ENCODE data around the gene CENPS. TPM values are rescaled to one million over a fixed set of nuclear protein-coding genes. Genes with fewer than 3 reads are reported as not detected.
"Not testable (repeated sequence)": the region's sequence is repeated elsewhere in the genome, so short reads cannot be mapped to it uniquely, and the experiment has no call there.

The CENPS gene
- total RNA-seq, 6 donors from 2014 or later, result 1.4 to 23.0 (median 14.3) TPM

DNA sequence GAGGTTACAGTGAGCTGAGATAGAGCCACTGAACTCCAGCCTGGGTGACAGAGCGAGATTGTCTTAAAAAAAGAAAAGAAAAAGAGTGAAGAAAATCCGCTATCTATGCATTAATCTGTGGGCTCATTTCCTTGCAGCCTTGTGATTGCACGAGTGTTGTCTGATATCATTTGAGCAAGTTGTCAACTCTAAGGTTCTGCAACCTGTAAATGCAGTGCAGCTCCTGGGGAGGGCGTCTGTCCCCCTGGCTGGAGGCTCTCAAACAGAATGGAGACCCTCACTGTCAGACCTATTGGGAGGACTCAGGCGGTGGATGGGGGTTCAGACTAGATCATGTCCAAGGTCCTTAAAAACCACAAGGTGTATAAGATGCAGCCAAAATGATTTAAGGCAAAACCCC lies 25.8 kb downstream of the CENPS start:
- Histone ChIP-seq H3K4me1 (peaks cover 0 to 21% (median 8%) of the 10 kb centered on the region in 4 donors), H3K36me3 (peaks cover under 1 to 4% (median 2%) of the 10 kb centered on the region in 4 donors), H3K9me3 (no peaks in the 10 kb centered on the region), H3K4me3 (no peak overlapping the region), H3K27ac (no peak overlapping the region), H3K27me3 (no peaks in the 10 kb centered on the region)
- DNase-seq (no peak), ATAC-seq (ENCODE audit: low FRiP score in 2 of 2) (no peak)
- no peak for TF ChIP-seq POLR2A (IDR thresholded peaks at IDR 0.05)
- no peak for TF ChIP-seq POLR2AphosphoS5 (IDR thresholded peaks at IDR 0.05)
- TF ChIP-seq EP300 (IDR thresholded peaks at IDR 0.05), result no peak
- TF ChIP-seq, protein P1, sequence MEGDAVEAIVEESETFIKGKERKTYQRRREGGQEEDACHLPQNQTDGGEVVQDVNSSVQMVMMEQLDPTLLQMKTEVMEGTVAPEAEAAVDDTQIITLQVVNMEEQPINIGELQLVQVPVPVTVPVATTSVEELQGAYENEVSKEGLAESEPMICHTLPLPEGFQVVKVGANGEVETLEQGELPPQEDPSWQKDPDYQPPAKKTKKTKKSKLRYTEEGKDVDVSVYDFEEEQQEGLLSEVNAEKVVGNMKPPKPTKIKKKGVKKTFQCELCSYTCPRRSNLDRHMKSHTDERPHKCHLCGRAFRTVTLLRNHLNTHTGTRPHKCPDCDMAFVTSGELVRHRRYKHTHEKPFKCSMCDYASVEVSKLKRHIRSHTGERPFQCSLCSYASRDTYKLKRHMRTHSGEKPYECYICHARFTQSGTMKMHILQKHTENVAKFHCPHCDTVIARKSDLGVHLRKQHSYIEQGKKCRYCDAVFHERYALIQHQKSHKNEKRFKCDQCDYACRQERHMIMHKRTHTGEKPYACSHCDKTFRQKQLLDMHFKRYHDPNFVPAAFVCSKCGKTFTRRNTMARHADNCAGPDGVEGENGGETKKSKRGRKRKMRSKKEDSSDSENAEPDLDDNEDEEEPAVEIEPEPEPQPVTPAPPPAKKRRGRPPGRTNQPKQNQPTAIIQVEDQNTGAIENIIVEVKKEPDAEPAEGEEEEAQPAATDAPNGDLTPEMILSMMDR (IDR thresholded peaks at IDR 0.05), result no peak
- WGBS, 2 donors, result 85 to 89% methylated on average over 5 of the region's 5 CpGs

DNA sequence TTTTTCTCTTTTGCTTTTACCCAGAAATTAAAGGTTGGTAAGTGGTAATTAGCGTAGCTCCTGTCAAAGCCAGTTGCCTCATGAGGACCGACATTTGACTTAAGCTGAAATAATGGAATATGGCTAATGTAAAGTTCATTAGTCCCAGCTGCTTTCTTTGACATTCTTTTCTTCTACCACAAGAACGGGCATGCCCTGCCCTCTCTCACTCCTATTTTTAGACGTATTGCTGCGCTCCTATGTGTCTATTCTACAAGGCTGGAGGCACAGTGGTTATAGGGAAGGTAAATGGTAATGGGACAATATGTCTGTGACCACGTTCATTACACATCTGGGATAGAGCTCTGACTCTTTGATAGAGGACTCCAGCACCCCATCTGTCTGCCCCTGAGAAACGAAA lies 26.4 kb downstream of the CENPS start:
- H3K4me1 ChIP-seq, result peaks cover 0 to 18% (median 7%) of the 10 kb centered on the region in 4 donors

DNA sequence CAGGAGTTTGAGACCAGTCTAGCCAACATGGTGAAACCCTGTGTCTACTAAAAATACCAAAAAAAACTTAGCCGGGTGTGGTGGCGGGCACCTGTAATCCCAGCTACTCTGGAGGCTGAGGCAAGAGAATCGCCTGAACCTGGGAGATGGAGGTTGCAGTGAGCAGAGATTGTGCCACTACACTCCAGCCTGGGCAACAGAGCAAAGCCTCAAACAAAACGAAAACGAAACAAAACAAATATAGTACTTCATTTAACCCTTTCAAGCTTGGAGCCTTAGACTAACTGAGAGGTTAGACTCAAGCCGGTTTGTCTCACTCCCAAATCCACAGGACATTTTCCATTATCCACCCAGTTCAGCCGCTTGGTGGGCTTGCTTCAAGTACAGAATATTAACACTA lies 27.2 kb downstream of the CENPS start:
- ATAC-seq (ENCODE audit: low FRiP score in 2 of 2); H3K27me3 ChIP-seq; DNase-seq; H3K9me3 ChIP-seq: not testable (repeated sequence)
- WGBS, 2 donors, result 59 to 61% methylated on average over 7 of the region's 7 CpGs
- peaks cover 0 to 16% (median 8%) of the 10 kb centered on the region in 4 donors for H3K4me1 ChIP-seq
- H3K36me3 ChIP-seq, result peaks cover 4 to 18% (median 10%) of the 10 kb centered on the region in 4 donors
- peak overlapping the region in 1 of 4 donors; percentile 15 for H3K4me3 ChIP-seq
- H3K27ac ChIP-seq, result peak overlapping the region in 3 of 4 donors; percentile 34 to 67 (median 43)

More for the DNA sequence above, 26.4 kb downstream of the CENPS start:
- Histone ChIP-seq H3K4me3 (no peak overlapping the region), H3K27me3 (no peaks in the 10 kb centered on the region), H3K27ac (peak overlapping the region in 1 of 4 donors; percentile 67), H3K36me3 (peaks cover 4 to 10% (median 6%) of the 10 kb centered on the region in 4 donors), H3K9me3 (no peaks in the 10 kb centered on the region)
- DNase-seq (no peak), ATAC-seq (ENCODE audit: low FRiP score in 2 of 2) (no peak)
- no peak for TF ChIP-seq EP300 (IDR thresholded peaks at IDR 0.05)
- no peak for TF ChIP-seq POLR2A (IDR thresholded peaks at IDR 0.05)
- TF ChIP-seq, protein P1 (IDR thresholded peaks at IDR 0.05), result no peak
- TF ChIP-seq POLR2AphosphoS5 (IDR thresholded peaks at IDR 0.05), result no peak
- WGBS, 2 donors, result 72 to 82% methylated on average over 7 of the region's 7 CpGs

DNA sequence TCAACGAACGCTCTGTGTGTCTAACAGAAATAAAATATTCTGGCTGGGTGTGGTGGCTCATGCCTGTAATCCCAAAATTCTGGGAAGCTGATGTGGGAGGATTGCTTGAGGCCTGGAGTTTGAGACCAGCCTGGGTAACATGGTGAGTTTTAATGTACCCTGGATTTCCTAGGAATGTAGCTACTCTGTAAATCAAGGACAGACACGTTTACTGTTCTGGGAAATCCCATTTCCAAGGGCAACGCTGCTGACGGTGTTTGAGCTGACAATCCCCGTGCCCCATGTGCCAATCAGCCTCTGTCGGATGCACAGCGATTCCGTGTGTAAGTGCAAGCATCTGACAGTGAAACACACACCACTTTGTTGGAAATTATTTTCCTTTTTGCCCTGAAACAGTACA lies 27.6 kb downstream of the CENPS start:
- Histone ChIP-seq H3K27ac (peak overlapping the region in 3 of 4 donors; percentile 34 to 67 (median 43)), H3K36me3 (peaks cover 5 to 23% (median 13%) of the 10 kb centered on the region in 4 donors), H3K4me1 (peaks cover 0 to 16% (median 10%) of the 10 kb centered on the region in 4 donors), H3K4me3 (peak overlapping the region in 1 of 4 donors; percentile 15), H3K27me3 (no peaks in the 10 kb centered on the region), H3K9me3 (no peaks in the 10 kb centered on the region)
- WGBS, 2 donors, result 66 to 68% methylated on average over 9 of the region's 9 CpGs
- TF ChIP-seq EP300 (IDR thresholded peaks at IDR 0.05) (no peak), POLR2AphosphoS5 (IDR thresholded peaks at IDR 0.05) (no peak), POLR2A (IDR thresholded peaks at IDR 0.05) (no peak)
- TF ChIP-seq, protein P1 (IDR thresholded peaks at IDR 0.05), result no peak
- no peak for DNase-seq
- ATAC-seq (ENCODE audit: low FRiP score in 2 of 2), result no peak

DNA sequence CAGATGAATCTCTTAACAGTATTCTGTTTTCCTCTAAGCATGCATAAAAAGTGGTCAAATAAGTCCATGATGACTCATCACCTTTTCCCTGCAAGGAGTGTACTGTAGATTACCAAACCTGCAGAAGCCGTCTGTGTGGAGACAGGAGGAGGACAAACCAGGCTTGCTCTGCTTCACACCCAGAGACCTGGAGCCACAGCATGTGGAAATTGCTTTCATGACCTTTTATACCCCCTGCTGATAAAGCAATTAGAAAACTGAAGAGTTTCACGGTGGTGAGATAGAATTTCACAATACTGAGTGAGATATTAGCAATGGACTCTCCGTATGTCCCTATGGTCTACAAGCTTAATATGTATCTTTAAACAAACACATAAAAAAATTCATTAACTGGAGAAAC lies 29.0 kb downstream of the CENPS start:
- ATAC-seq (ENCODE audit: low FRiP score in 2 of 2), result no peak
- 42 to 45% methylated on average over 3 of the region's 3 CpGs for WGBS, 2 donors

More for the DNA sequence above, 29.0 kb downstream of the CENPS start:
- Histone ChIP-seq H3K4me1 (peaks cover 0 to 17% (median 14%) of the 10 kb centered on the region in 4 donors), H3K9me3 (no peaks in the 10 kb centered on the region), H3K36me3 (peaks cover 13 to 36% (median 22%) of the 10 kb centered on the region in 4 donors), H3K27ac (peak overlapping the region in 3 of 4 donors; percentile 15 to 54 (median 43)), H3K27me3 (no peaks in the 10 kb centered on the region), H3K4me3 (no peak overlapping the region)
- peak in 1 of 2 donors; percentile 26 for DNase-seq
- TF ChIP-seq POLR2A (IDR thresholded peaks at IDR 0.05) (no peak), EP300 (IDR thresholded peaks at IDR 0.05) (no peak), POLR2AphosphoS5 (IDR thresholded peaks at IDR 0.05) (no peak)
- TF ChIP-seq, protein P1 (IDR thresholded peaks at IDR 0.05), result no peak

Data from upper lobe of left lung (tissue), 6 donors.